ENCODE measurements around the gene ALDH4A1. TPM values are rescaled to one million over a fixed set of nuclear protein-coding genes. Genes with fewer than 3 reads are reported as not detected.
"Not testable (repeated sequence)": the region's sequence is repeated elsewhere in the genome, so short reads cannot be mapped to it uniquely, and the experiment has no call there.

The ALDH4A1 gene
- polyA plus RNA-seq, 3 donors, result 5.1 to 45.6 (median 39.9) TPM

GRCh38 chr1:18907917-18908845 is 5.8 kb upstream of the ALDH4A1 start:
- H3K27ac ChIP-seq (ENCODE audit: low read depth, low read length), result no peak overlapping the region
- WGBS, 3 donors, result 37 to 75% (median 44%) methylated on average over 22 of the region's 22 CpGs

- WGBS, 3 donors, result 19 to 49% (median 22%) methylated on average over 16 of the region's 16 CpGs
Observed at GRCh38 chr1:18907021-18907916, 4.9 kb upstream of the ALDH4A1 start.

GRCh38 chr1:18903291-18903756 is 969 bp upstream of the ALDH4A1 start:
- 21 to 35% (median 30%) methylated on average over 8 of the region's 8 CpGs for WGBS, 3 donors
- H3K27ac ChIP-seq (ENCODE audit: low read depth, low read length), result no peak overlapping the region

More at GRCh38 chr1:18907021-18907916, 4.9 kb upstream of the ALDH4A1 start:
- H3K27ac ChIP-seq (ENCODE audit: low read depth, low read length), result no peak overlapping the region

- no peak overlapping the region for H3K27ac ChIP-seq (ENCODE audit: low read depth, low read length)
- WGBS, 3 donors, result 0 to 1% (median 1%) methylated on average over 39 to 44 of the region's 44 CpGs
Observed at GRCh38 chr1:18901952-18902522, 318 bp downstream of the ALDH4A1 start.

- 47 to 51% (median 50%) methylated on average over 9 of the region's 9 CpGs for WGBS, 3 donors
- no peak overlapping the region for H3K27ac ChIP-seq (ENCODE audit: low read depth, low read length)
Observed at GRCh38 chr1:18901147-18901951, 1.0 kb downstream of the ALDH4A1 start.

GRCh38 chr1:18900303-18900841 is 2.0 kb downstream of the ALDH4A1 start:
- 53 to 85% (median 64%) methylated on average over 10 of the region's 10 CpGs for WGBS, 3 donors
- H3K27ac ChIP-seq (ENCODE audit: low read depth, low read length), result no peak overlapping the region

GRCh38 chr1:18899363-18900049 is 2.8 kb downstream of the ALDH4A1 start:
- no peak overlapping the region for H3K27ac ChIP-seq (ENCODE audit: low read depth, low read length)
- WGBS, 3 donors, result 62 to 78% (median 75%) methylated on average over 4 of the region's 4 CpGs

GRCh38 chr1:18898567-18898966 is 3.8 kb downstream of the ALDH4A1 start:
- WGBS, 3 donors, result 93 to 94% (median 93%) methylated on average over 8 of the region's 8 CpGs
- H3K27ac ChIP-seq (ENCODE audit: low read depth, low read length), result no peak overlapping the region

GRCh38 chr1:18895317-18895716 is 7.0 kb downstream of the ALDH4A1 start:
- 80 to 93% (median 92%) methylated on average over 6 of the region's 6 CpGs for WGBS, 3 donors
- no peak overlapping the region for H3K27ac ChIP-seq (ENCODE audit: low read depth, low read length)

GRCh38 chr1:18893120-18893519 is 9.2 kb downstream of the ALDH4A1 start:
- H3K27ac ChIP-seq (ENCODE audit: low read depth, low read length), result no peak overlapping the region
- 95 to 97% (median 96%) methylated on average over 7 of the region's 7 CpGs for WGBS, 3 donors

- 76 to 91% (median 78%) methylated on average over 7 of the region's 7 CpGs for WGBS, 3 donors
- not testable (repeated sequence) for H3K27ac ChIP-seq (ENCODE audit: low read depth, low read length)
Observed at GRCh38 chr1:18891858-18892257, 10.5 kb downstream of the ALDH4A1 start.

- WGBS, 3 donors, result 67 to 87% (median 74%) methylated on average over 7 of the region's 7 CpGs
- no peak overlapping the region for H3K27ac ChIP-seq (ENCODE audit: low read depth, low read length)
Observed at GRCh38 chr1:18891426-18891780, 11.0 kb downstream of the ALDH4A1 start.

GRCh38 chr1:18890706-18891425 is 11.5 kb downstream of the ALDH4A1 start:
- 60 to 63% (median 60%) methylated on average over 6 of the region's 6 CpGs for WGBS, 3 donors
- no peak overlapping the region for H3K27ac ChIP-seq (ENCODE audit: low read depth, low read length)

- H3K27ac ChIP-seq (ENCODE audit: low read depth, low read length), result no peak overlapping the region
- 90 to 100% (median 100%) methylated on average over 1 of the region's 1 CpG for WGBS, 3 donors
Observed at GRCh38 chr1:18886003-18886335, 16.4 kb downstream of the ALDH4A1 start.

- WGBS, 3 donors, result 84 to 93% (median 92%) methylated on average over 17 of the region's 17 CpGs
Observed at GRCh38 chr1:18885311-18886002, 16.9 kb downstream of the ALDH4A1 start.

GRCh38 chr1:18884727-18885126 is 17.6 kb downstream of the ALDH4A1 start:
- WGBS, 3 donors, result 80 to 91% (median 86%) methylated on average over 6 of the region's 6 CpGs
- H3K27ac ChIP-seq (ENCODE audit: low read depth, low read length), result no peak overlapping the region

More at GRCh38 chr1:18885311-18886002, 16.9 kb downstream of the ALDH4A1 start:
- no peak overlapping the region for H3K27ac ChIP-seq (ENCODE audit: low read depth, low read length)
